Tibial nerve (tissue), 4 donors: ENCODE results near the gene TSR3. TPM values are rescaled to one million over a fixed set of nuclear protein-coding genes. Genes with fewer than 3 reads are reported as not detected.

Experiments
- DNase-seq, 2 donors: peaks; one replicate each; pipeline ENCODE4 v3.0.0-alpha.2; 2019; ENCODE audit warnings: low spot score in 2 of 2
- H3K27ac ChIP-seq, 4 donors: fragments of 200-600 bp; sonication (generic) in 3 of 4; one replicate each; pipeline ENCODE4 v1.5.1; 2017 to 2019; ENCODE audit warnings: mild to moderate bottlenecking in 1 of 4
- H3K27me3 ChIP-seq, 2 donors: fragments of 200-600 bp; sonication (generic) in 1 of 2; one replicate each; pipeline versions ENCODE4 v1.5.1 to v1.6.0; 2017 to 2019
- H3K36me3 ChIP-seq, 3 donors: fragments of 200-600 bp; sonication (generic); one replicate each; pipeline ENCODE4 v1.5.1; 2018 to 2019
- H3K4me1 ChIP-seq, 4 donors: fragments of 200-600 bp; sonication (generic) in 3 of 4; one replicate each; pipeline ENCODE4 v1.5.1; 2017 to 2019
- H3K4me3 ChIP-seq, 4 donors: fragments of 200-600 bp; sonication (generic) in 3 of 4; one replicate each; pipeline ENCODE4 v1.5.1; 2017 to 2019; ENCODE audit warnings: mild to moderate bottlenecking in 1 of 4, moderate library complexity in 1 of 4
- H3K9me3 ChIP-seq, 4 donors: fragments of 200-600 bp; sonication (generic) in 3 of 4; one replicate each; pipeline ENCODE4 v1.5.1; 2017 to 2019
- CTCF ChIP-seq, 5 experiments: fragments of 200-600 bp in 3 of 5; fragments of 450-650 bp in 2 of 5; sonication (generic) in 3 of 5; IDR thresholded peaks; one replicate each; pipeline ENCODE4 v1.5.1; 2016 to 2019; ENCODE audit warnings: antibody characterized with exemption in 5 of 5, mild to moderate bottlenecking in 3 of 5, moderate library complexity in 2 of 5
- EP300 ChIP-seq, 2 donors: sonication (generic); formaldehyde crosslinking; IDR thresholded peaks; one replicate each; pipeline ENCODE4 v1.6.1; 2017; ENCODE audit warnings: antibody characterized with exemption in 2 of 2, mild to moderate bottlenecking in 1 of 2
- POLR2A ChIP-seq, 2 donors: fragments of 450-650 bp; IDR thresholded peaks; one replicate each; pipeline ENCODE4 v1.6.1; 2017; ENCODE audit warnings: antibody characterized with exemption in 2 of 2, mild to moderate bottlenecking in 2 of 2, moderate library complexity in 2 of 2
- WGBS, 2 donors: methylation state at CpG; one replicate each; pipeline ENCODE4 v1.1.5; 2018; 5-methylcytosine and 5-hydroxymethylcytosine counted together
- total RNA-seq, 4 donors: library from RNA; depleted of rRNA; stranded (reverse); fragments of >200 nt; gene quantifications; one replicate each; pipeline ENCODE4 v1.1.0, GENCODE V29; 2016

Gene TSR3
- total RNA-seq, 4 donors from 2014 or later = 72.2 to 122 (median 108) TPM

DNA sequence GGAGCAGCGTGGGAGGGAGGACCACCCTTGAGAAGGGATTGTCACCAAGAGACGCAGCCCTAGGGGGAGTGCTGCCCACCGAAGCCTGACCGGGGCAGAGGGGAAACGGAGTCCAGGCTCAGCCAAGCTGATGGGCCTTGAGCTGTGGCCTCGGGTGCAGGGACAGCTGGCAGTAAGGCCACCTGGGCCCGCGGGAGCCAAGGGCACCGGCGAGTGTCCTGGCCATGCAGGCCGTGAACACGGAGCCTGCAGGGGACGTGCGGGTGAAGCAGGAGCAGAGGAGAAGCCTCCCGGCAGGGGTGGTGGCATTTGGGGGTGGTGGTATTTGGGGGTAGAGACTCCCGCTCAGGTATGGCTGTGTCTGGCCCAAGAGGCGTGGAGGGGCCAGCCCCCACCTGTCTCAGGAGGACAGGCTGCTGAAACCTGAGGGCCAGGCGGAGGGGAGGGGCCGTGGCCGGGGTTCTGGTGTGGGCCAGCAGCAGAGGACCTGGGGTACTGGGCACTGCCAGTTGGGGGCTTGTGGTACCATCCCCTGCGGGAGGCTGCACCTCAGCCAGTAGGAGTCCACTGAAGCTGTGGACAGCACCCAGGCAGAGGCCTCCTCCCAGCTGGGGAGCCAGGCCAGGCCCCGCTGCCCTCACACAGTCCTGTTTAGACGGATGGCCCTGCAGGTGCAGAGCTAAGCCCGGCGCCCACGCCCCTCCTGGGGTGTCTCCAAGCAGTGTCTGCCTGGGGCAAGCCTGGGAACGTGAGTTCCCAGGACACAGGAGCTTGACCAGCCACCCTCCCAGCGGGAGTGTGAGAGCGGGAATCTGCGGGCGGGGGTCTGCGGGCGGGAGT lies 4.6 kb upstream of the TSR3 start:
- H3K27ac ChIP-seq = no peak overlapping the region
- WGBS, 2 donors = 79 to 81% methylated on average over 18 to 32 of the region's 33 CpGs
- peaks cover 0 to 36% (median 0%) of the 10 kb centered on the region in 3 donors for H3K36me3 ChIP-seq
- H3K27me3 ChIP-seq = no peaks in the 10 kb centered on the region
- H3K4me3 ChIP-seq = no peak overlapping the region
- no peak for TF ChIP-seq EP300 (IDR thresholded peaks at IDR 0.05)
- no peak for TF ChIP-seq CTCF (IDR thresholded peaks at IDR 0.05)
- no peak for TF ChIP-seq POLR2A (IDR thresholded peaks at IDR 0.05)
- H3K9me3 ChIP-seq = no peaks in the 10 kb centered on the region
- no peak for DNase-seq
- peaks cover 0 to 41% (median 17%) of the 10 kb centered on the region in 4 donors for H3K4me1 ChIP-seq

DNA sequence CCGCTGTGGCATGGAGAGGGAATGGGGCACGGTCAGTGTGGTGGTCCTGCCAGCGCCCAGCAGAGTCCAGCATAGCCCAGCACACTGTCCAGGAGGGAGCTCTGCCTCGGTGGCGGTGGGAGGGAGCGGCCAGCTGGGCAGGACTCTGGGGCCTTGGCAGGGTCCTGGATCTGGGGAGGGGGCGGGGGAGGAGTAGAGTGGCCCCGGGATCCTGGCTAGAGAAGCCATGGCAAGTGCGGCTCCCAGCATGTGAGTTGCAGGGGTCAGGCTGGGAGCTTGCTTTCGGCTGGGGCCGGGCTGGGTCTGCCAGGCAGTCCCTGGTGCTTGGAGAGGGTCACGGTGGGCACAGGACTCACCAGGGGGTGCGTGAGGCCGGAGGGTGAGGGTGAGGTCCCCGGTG lies 3.9 kb upstream of the TSR3 start:
- H3K4me1 ChIP-seq = peaks cover 0 to 48% (median 23%) of the 10 kb centered on the region in 4 donors
- H3K27me3 ChIP-seq = no peaks in the 10 kb centered on the region
- 85 to 89% methylated on average over 10 to 15 of the region's 15 CpGs for WGBS, 2 donors
- TF ChIP-seq CTCF (IDR thresholded peaks at IDR 0.05) (no peak), POLR2A (IDR thresholded peaks at IDR 0.05) (no peak)
- no peaks in the 10 kb centered on the region for H3K9me3 ChIP-seq
- H3K27ac ChIP-seq = no peak overlapping the region
- no peak for DNase-seq
- peaks cover 0 to 29% (median 0%) of the 10 kb centered on the region in 3 donors for H3K36me3 ChIP-seq
- no peak overlapping the region for H3K4me3 ChIP-seq

- WGBS, 2 donors = 86 to 87% methylated on average over 46 to 48 of the region's 49 CpGs
- no peak overlapping the region for H3K4me3 ChIP-seq
- no peaks in the 10 kb centered on the region for H3K9me3 ChIP-seq
- H3K4me1 ChIP-seq = peaks cover 0 to 54% (median 27%) of the 10 kb centered on the region in 4 donors
- no peak overlapping the region for H3K27ac ChIP-seq
- H3K36me3 ChIP-seq = peaks cover 0 to 29% (median 0%) of the 10 kb centered on the region in 3 donors
- DNase-seq = no peak
- no peak for TF ChIP-seq CTCF (IDR thresholded peaks at IDR 0.05)
- no peak for TF ChIP-seq EP300 (IDR thresholded peaks at IDR 0.05)
- no peak for TF ChIP-seq POLR2A (IDR thresholded peaks at IDR 0.05)
- H3K27me3 ChIP-seq = no peaks in the 10 kb centered on the region
These were observed 3.3 kb upstream of the TSR3 start for GRCh38 chr16:1354815-1355540.

DNA sequence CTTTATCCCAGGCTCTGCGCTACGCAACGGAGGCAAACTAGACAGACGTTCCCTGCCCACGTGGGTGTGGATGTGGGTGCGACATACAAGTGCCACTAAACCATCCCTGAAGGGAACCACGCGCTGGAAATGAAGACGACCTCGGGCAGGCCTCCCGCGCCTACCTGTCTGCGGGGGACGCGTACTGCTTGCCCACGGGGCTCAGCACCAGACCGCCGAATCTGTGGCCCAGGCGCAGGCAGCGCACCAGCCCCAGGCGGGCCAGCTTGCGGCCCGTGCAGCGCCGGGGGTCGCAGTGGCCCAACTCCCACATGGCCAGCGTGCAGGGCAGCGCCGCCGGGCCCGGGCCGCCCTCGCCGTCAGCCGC lies 480 bp downstream of the TSR3 start:
- H3K9me3 ChIP-seq = no peaks in the 10 kb centered on the region
- H3K4me1 ChIP-seq = peaks cover 0 to 55% (median 27%) of the 10 kb centered on the region in 4 donors
- H3K27ac ChIP-seq = peak overlapping the region; percentile 28 to 85 (median 62)
- 1% methylated on average over 28 to 35 of the region's 35 CpGs for WGBS, 2 donors
- TF ChIP-seq EP300 (IDR thresholded peaks at IDR 0.05) = no peak
- no peak for TF ChIP-seq POLR2A (IDR thresholded peaks at IDR 0.05)
- TF ChIP-seq CTCF (IDR thresholded peaks at IDR 0.05) = no peak
- no peak for DNase-seq
- no peaks in the 10 kb centered on the region for H3K27me3 ChIP-seq
- H3K4me3 ChIP-seq = peak overlapping the region; percentile 67 to 97 (median 94)
- H3K36me3 ChIP-seq = peaks cover 0 to 34% (median 0%) of the 10 kb centered on the region in 3 donors

- H3K9me3 ChIP-seq = no peaks in the 10 kb centered on the region
- H3K27ac ChIP-seq = peak overlapping the region in 2 of 4 donors; percentile 84 to 85
- peaks cover 0 to 49% (median 27%) of the 10 kb centered on the region in 4 donors for H3K4me1 ChIP-seq
- TF ChIP-seq EP300 (IDR thresholded peaks at IDR 0.05) (no peak), POLR2A (IDR thresholded peaks at IDR 0.05) (no peak)
- peak overlapping the region; percentile 67 to 97 (median 94) for H3K4me3 ChIP-seq
- 75 to 84% methylated on average over 18 to 19 of the region's 19 CpGs for WGBS, 2 donors
- DNase-seq = no peak
- H3K36me3 ChIP-seq = peaks cover 0 to 34% (median 0%) of the 10 kb centered on the region in 3 donors
- H3K27me3 ChIP-seq = no peaks in the 10 kb centered on the region
These were observed 987 bp downstream of the TSR3 start for GRCh38 chr16:1350691-1351090.
